ENCODE measurements around the gene BIN2. TPM values are rescaled to one million over a fixed set of nuclear protein-coding genes. Genes with fewer than 3 reads are reported as not detected.

Gene BIN2
- total RNA-seq, 1 experiment from 2014 or later = not detected

DNA sequence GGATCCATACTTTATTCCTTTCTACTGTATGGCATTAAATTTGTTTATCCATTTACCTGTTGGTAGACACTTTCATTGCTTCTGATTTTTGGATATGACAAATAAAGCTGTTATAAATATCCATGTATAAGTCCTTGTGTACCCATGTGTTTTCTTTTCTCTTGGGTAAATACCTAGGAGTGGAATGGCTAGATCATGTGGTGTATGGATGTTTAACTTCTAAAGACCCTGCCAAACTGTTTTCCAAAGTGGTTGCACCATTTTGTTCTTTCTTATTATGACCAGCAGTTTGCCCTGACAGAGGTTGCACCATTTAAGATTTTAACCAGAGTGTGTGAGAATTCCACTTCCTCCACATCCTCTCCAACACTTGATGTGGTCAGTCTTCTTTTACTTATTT is 91.3 kb downstream of the BIN2 start:
- Histone ChIP-seq H3K36me3 (ENCODE audit: insufficient read depth, low read length, poor library complexity, severe bottlenecking) (no peaks in the 10 kb centered on the region), H3K27ac (ENCODE audit: low read depth, low read length, poor library complexity, severe bottlenecking) (no peak overlapping the region), H3K9me3 (ENCODE audit: low read depth, low read length, poor library complexity, severe bottlenecking) (no peaks in the 10 kb centered on the region), H3K4me1 (ENCODE audit: insufficient read depth, low read length, poor library complexity, severe bottlenecking) (no peaks in the 10 kb centered on the region), H3K27me3 (replicated peaks; ENCODE audit: insufficient read depth, low read depth, low read length, poor library complexity) (no peaks in the 10 kb centered on the region), H3K4me3 (ENCODE audit: low read depth, low read length, poor library complexity, severe bottlenecking) (no peak overlapping the region)
- POLR2A ChIA-PET (ENCODE audit: low non-redundant PET) = no interaction called here
- intact Hi-C loops (cut with micrococcal nuclease; ENCODE audit: unreplicated experiment) = loop anchor here (10.0 kb wide), 1 partner anchor 148 kb away; the partner anchor contains the start of gene CSRNP2
- DNase-seq (ENCODE audit: low spot score) = no peak
- CTCF ChIA-PET = no interaction called here
- TF ChIP-seq EZH2 (IDR thresholded peaks at IDR 0.05; ENCODE audit: borderline replicate concordance, low read depth, low read length, poor library complexity, severe bottlenecking) = no peak
- TF ChIP-seq, protein P1, sequence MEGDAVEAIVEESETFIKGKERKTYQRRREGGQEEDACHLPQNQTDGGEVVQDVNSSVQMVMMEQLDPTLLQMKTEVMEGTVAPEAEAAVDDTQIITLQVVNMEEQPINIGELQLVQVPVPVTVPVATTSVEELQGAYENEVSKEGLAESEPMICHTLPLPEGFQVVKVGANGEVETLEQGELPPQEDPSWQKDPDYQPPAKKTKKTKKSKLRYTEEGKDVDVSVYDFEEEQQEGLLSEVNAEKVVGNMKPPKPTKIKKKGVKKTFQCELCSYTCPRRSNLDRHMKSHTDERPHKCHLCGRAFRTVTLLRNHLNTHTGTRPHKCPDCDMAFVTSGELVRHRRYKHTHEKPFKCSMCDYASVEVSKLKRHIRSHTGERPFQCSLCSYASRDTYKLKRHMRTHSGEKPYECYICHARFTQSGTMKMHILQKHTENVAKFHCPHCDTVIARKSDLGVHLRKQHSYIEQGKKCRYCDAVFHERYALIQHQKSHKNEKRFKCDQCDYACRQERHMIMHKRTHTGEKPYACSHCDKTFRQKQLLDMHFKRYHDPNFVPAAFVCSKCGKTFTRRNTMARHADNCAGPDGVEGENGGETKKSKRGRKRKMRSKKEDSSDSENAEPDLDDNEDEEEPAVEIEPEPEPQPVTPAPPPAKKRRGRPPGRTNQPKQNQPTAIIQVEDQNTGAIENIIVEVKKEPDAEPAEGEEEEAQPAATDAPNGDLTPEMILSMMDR (conservative IDR thresholded peaks at IDR 0.05; ENCODE audit: low read depth, low read length) = no peak
- BruUV-seq (replicated peaks) = no TSS peak

Other genes with a start within 250 kb of the BIN2 start
- gene CSRNP2, start 240.6 kb downstream of the BIN2 start, total RNA-seq (2021) = 38.8 and 41.5 TPM in 2 replicates
- 46.1 and 49.2 TPM in 2 replicates for gene TFCP2, start 151.0 kb downstream of the BIN2 start, total RNA-seq (2021)
- 13.5 and 13.6 TPM in 2 replicates for gene POU6F1, start 106.1 kb downstream of the BIN2 start, total RNA-seq (2021)
- gene DAZAP2, start 85.3 kb downstream of the BIN2 start, total RNA-seq (2021) = 125 and 138 TPM in 2 replicates
- 25.2 and 26.5 TPM in 2 replicates for gene SMAGP, start 53.8 kb downstream of the BIN2 start, total RNA-seq (2021)
- gene CELA1, start 22.5 kb upstream of the BIN2 start, total RNA-seq (2021) = not detected in 2 replicates
- gene GALNT6, start 67.2 kb upstream of the BIN2 start, total RNA-seq (2021) = 0.24 and 0.26 TPM in 2 replicates
- 0.73 and 1.1 TPM in 2 replicates for gene SLC4A8, start 100.7 kb upstream of the BIN2 start, total RNA-seq (2021)